Measurements from ENCODE around the gene RAB10.

Gene RAB10

GRCh38 chr2:26128176-26128575, 94.3 kb downstream of the RAB10 start:
- no peak overlapping the region for H3K27ac ChIP-seq
- TF ChIP-seq, protein P1, sequence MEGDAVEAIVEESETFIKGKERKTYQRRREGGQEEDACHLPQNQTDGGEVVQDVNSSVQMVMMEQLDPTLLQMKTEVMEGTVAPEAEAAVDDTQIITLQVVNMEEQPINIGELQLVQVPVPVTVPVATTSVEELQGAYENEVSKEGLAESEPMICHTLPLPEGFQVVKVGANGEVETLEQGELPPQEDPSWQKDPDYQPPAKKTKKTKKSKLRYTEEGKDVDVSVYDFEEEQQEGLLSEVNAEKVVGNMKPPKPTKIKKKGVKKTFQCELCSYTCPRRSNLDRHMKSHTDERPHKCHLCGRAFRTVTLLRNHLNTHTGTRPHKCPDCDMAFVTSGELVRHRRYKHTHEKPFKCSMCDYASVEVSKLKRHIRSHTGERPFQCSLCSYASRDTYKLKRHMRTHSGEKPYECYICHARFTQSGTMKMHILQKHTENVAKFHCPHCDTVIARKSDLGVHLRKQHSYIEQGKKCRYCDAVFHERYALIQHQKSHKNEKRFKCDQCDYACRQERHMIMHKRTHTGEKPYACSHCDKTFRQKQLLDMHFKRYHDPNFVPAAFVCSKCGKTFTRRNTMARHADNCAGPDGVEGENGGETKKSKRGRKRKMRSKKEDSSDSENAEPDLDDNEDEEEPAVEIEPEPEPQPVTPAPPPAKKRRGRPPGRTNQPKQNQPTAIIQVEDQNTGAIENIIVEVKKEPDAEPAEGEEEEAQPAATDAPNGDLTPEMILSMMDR (IDR thresholded peaks at IDR 0.05): no peak
- no peak for TF ChIP-seq ZFX (IDR thresholded peaks at IDR 0.05; ENCODE audit: borderline replicate concordance)

DNA sequence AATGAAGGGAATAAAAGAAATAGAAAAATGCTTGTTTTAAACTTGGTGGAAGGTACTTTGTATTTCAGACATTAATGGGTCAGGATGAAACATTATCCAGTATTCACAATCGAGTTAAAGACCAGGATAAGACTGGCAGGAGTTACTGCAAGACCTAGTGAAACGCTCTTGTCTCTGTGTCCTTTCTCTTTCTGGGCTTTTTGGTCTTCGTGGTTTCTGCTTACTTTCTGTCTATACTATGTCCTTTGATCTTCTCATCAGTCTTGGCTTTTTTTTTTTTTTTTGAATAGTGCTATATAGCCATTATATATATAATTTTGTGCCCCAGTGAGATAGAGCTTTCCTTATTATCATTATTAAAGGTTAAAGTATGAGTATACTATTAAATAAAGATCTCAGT, 96.9 kb downstream of the RAB10 start:
- H3K27ac ChIP-seq: no peak overlapping the region
- no peak for TF ChIP-seq ZFX (IDR thresholded peaks at IDR 0.05; ENCODE audit: borderline replicate concordance)
- TF ChIP-seq, protein P1 (IDR thresholded peaks at IDR 0.05): no peak

GRCh38 chr2:26136451-26136850, 102.6 kb downstream of the RAB10 start:
- TF ChIP-seq, protein P1 (IDR thresholded peaks at IDR 0.05): no peak
- no peak for TF ChIP-seq ZFX (IDR thresholded peaks at IDR 0.05; ENCODE audit: borderline replicate concordance)
- H3K27ac ChIP-seq: no peak overlapping the region

- TF ChIP-seq, protein P1 (IDR thresholded peaks at IDR 0.05): no peak
- TF ChIP-seq ZFX (IDR thresholded peaks at IDR 0.05; ENCODE audit: borderline replicate concordance): no peak
- H3K27ac ChIP-seq: peak overlapping the region; percentile 18; the same call in 1 of the 2 replicates
Measured at GRCh38 chr2:26139269-26140183, 105.6 kb downstream of the RAB10 start.

- TF ChIP-seq ZFX (IDR thresholded peaks at IDR 0.05; ENCODE audit: borderline replicate concordance): no peak
- TF ChIP-seq, protein P1 (IDR thresholded peaks at IDR 0.05): no peak
- no peak overlapping the region for H3K27ac ChIP-seq
Measured at GRCh38 chr2:26141145-26141769, 107.4 kb downstream of the RAB10 start.

GRCh38 chr2:26144031-26144430, 110.1 kb downstream of the RAB10 start:
- H3K27ac ChIP-seq: no peak overlapping the region

More at GRCh38 chr2:26144031-26144430, 110.1 kb downstream of the RAB10 start:
- TF ChIP-seq, protein P1 (IDR thresholded peaks at IDR 0.05): no peak
- TF ChIP-seq ZFX (IDR thresholded peaks at IDR 0.05; ENCODE audit: borderline replicate concordance): no peak
